ENCODE measurements around the gene GALNT1.

The GALNT1 gene

DNA sequence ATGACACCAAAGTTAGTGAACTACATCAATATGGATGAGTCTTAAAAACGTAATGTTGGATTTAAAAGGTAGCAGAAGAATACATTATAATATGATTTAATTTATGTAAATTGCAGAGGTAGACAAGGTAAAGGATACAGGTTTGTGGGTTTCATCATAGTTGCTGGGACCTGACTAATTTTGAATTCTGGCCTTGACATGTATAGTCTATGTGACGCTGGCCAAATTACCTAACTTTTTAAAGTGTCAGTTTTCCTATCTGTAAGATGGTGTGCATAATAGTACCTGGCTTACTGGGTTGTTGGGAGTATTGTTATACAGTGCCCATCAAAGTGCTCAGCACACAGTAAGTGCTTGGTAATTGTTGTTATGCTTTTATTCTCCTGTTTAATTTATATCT is 34.5 kb downstream of the GALNT1 start:
- in situ Hi-C loops (cut with HindIII; ENCODE audit: low pct_unique_long_range_greater_than_20kb, low sequenced_read_pairs) = no loop called here
- DNase-seq (ENCODE audit: low read depth in 1 of 2, low spot score in 1 of 2) = no peak
- TF ChIP-seq JUND (IDR thresholded peaks at IDR 0.05; ENCODE audit: low read depth) = no peak

DNA sequence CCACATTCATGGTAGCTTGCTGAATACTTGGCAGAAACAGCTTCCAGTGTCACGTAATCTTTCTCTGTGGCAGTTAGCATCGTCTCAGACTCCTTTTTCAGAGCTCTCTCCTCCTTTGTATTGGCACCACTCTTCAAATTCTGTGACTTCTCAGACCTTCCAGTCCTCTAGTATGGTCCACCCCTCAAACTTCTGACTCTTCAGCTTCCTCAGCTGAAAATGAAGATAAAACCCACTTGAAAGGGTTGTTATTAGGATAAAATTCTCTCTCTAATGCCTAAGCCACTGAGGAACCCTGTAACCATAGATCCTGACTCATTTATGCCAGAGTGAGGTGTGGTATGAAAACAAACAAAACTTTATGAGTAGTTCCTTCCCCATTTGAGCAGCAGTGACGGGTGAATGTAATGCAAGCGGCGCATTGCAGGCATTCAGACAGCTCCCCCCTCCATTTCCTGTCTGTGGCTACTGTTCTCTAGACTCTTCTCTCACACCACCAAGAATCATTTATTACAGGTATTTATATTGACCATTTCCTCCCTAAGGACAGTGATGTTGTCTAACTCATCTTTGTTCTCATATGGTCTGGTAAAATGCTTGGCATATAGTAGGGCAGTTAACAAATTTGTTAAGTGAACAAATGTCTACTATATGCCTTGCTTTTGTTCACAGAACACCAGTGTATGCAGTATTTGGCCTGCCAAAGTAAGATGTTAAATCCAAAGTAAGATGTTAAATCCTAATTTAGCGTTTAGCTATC is 35.3 kb downstream of the GALNT1 start:
- in situ Hi-C loops (cut with HindIII; ENCODE audit: low pct_unique_long_range_greater_than_20kb, low sequenced_read_pairs) = no loop called here
- DNase-seq (ENCODE audit: low read depth in 1 of 2, low spot score in 1 of 2) = no peak
- TF ChIP-seq JUND (IDR thresholded peaks at IDR 0.05; ENCODE audit: low read depth) = no peak

DNA sequence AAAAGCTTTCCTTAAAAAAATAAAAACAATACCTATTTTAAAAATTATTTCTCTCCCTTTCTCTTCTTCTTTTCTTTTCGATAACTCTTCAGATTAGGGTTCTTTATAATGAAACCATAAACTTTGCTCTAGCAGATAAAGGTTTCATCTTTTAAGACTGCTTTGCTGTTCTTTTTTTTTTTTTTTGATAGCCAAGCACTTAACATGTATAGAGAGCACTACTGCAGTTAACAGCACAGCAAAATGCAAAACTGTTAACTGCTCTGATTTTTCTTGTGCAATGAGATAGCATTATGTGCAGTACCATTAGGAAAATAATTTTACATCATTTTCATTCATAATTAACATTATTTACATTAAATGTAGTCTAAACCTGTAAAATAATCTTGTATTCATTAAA is 36.3 kb downstream of the GALNT1 start:
- in situ Hi-C loops (cut with HindIII; ENCODE audit: low pct_unique_long_range_greater_than_20kb, low sequenced_read_pairs) = no loop called here
- TF ChIP-seq JUND (IDR thresholded peaks at IDR 0.05; ENCODE audit: low read depth) = no peak
- no peak for DNase-seq (ENCODE audit: low read depth in 1 of 2, low spot score in 1 of 2)

DNA sequence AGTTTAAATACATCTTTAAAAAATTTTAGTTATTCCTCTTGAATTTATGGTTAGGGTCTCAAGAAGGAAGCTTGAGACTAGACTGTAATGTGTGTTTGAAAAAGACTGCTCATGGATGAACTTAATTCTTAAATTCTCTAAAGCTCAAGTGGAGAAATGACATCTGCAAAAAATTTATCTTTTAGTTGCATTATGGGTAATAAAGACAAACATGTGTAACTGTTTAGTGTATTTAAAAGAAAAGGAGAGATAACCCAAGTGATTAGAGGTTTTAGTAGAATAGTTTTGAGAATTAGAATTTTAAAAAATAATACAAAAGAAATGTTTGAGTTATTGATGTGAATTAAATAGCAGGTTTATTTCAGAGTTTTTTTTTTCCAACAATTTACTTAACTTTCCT is 36.7 kb downstream of the GALNT1 start:
- no peak for DNase-seq (ENCODE audit: low read depth in 1 of 2, low spot score in 1 of 2)
- in situ Hi-C loops (cut with HindIII; ENCODE audit: low pct_unique_long_range_greater_than_20kb, low sequenced_read_pairs) = no loop called here
- TF ChIP-seq JUND (IDR thresholded peaks at IDR 0.05; ENCODE audit: low read depth) = no peak

DNA sequence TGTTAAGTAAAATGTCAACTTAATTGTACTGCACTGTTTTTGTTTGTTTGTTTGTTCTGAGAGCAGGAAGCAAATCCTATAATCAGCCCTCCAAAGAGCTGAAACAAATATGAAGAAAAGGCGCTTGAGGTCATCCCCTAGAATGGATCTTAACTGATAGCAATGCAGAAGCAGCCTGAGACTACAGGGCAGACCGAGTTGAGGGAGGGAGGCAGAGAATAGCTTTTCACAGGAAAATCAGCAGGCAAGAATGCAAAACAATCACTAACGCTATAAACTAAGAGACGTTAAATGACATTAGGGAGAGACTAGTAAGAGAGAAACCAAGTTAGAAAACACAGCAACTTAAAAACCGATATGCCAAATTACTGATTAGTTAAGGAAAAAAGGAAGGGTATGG is 37.2 kb downstream of the GALNT1 start:
- DNase-seq (ENCODE audit: low read depth in 1 of 2, low spot score in 1 of 2) = no peak
- no peak for TF ChIP-seq JUND (IDR thresholded peaks at IDR 0.05; ENCODE audit: low read depth)
- in situ Hi-C loops (cut with HindIII; ENCODE audit: low pct_unique_long_range_greater_than_20kb, low sequenced_read_pairs) = no loop called here

DNA sequence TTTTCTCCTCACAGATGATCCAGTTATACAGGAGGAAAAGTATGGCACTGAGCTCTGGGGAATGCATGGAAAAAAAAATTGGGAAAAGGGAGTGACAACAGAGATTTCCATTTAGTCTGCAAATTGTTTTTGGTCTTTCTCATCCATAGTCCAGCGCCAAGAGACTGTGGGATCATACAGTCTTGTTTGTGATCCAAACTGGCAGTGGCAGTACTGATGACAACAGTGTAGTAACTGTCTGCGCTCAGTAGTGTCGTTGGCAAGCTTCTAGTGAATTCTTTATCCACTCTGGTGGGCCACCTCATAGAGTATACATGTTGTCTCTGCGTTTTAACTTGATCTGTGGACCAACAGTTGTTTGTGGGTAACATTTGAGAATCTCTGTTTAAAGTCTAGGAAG is 37.9 kb downstream of the GALNT1 start:
- TF ChIP-seq JUND (IDR thresholded peaks at IDR 0.05; ENCODE audit: low read depth) = no peak
- DNase-seq (ENCODE audit: low read depth in 1 of 2, low spot score in 1 of 2) = no peak
- in situ Hi-C loops (cut with HindIII; ENCODE audit: low pct_unique_long_range_greater_than_20kb, low sequenced_read_pairs) = no loop called here

DNA sequence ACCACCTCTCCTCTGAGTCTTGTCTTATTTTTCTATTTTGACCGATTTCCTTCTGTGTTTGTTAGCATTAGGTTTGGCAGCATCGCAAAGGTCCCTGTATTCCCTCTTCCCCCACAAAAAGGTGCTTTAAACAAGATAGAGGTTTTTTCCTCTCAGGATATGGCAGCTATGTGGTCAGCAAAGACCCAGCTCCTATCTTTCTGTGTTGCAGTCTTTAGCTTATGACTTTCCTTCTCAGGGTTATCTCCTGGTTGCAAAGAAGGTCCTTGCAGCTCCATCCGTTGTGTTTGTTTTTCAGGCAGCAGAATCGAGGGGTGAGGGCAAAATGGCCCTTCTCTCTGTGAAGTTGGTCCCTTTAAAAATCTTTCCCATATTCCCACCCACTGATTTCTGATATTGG is 38.4 kb downstream of the GALNT1 start:
- no peak for TF ChIP-seq JUND (IDR thresholded peaks at IDR 0.05; ENCODE audit: low read depth)
- in situ Hi-C loops (cut with HindIII; ENCODE audit: low pct_unique_long_range_greater_than_20kb, low sequenced_read_pairs) = no loop called here
- DNase-seq (ENCODE audit: low read depth in 1 of 2, low spot score in 1 of 2) = no peak

DNA sequence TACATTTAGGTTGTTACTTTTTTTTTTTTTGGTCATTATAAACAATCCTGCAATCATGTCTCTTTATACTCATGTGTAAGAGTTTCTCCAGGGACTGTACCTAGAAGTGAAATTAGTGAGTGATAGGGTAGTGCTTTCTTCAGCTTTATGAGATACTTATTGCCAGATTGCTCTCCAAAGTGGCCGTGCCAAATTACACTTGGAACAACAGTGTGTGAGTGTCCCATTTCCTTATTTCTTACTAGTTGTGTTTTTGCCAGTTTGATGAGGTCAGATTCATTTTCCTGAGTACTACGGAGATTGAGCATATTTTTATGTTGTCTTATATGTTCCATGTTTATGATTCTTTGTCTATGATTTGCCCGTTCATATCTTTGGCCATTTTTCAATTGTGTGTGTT is 39.2 kb downstream of the GALNT1 start:
- no peak for TF ChIP-seq JUND (IDR thresholded peaks at IDR 0.05; ENCODE audit: low read depth)
- in situ Hi-C loops (cut with HindIII; ENCODE audit: low pct_unique_long_range_greater_than_20kb, low sequenced_read_pairs) = no loop called here
- DNase-seq (ENCODE audit: low read depth in 1 of 2, low spot score in 1 of 2) = no peak

DNA sequence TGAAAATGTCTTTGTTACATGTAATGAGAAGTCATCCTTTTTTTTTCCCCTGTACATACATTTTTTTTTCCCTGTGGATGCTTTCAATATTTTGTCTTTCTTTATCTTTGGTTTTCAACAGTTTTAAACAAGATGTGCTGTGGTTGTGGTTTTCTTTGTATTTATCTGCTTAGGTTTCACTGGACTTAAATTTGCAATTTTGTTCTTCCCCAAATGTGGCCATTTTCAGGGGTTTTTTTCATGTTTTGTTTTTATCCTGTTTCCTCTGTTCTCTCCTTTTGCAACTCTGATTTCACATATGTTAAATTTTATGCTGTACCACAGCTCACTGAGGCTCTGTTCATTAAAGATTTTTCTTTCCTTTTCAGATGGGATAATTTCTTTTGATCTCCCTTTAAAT is 41.7 kb downstream of the GALNT1 start:
- no peak for DNase-seq (ENCODE audit: low read depth in 1 of 2, low spot score in 1 of 2)
- no peak for TF ChIP-seq JUND (IDR thresholded peaks at IDR 0.05; ENCODE audit: low read depth)
- in situ Hi-C loops (cut with HindIII; ENCODE audit: low pct_unique_long_range_greater_than_20kb, low sequenced_read_pairs) = no loop called here

DNA sequence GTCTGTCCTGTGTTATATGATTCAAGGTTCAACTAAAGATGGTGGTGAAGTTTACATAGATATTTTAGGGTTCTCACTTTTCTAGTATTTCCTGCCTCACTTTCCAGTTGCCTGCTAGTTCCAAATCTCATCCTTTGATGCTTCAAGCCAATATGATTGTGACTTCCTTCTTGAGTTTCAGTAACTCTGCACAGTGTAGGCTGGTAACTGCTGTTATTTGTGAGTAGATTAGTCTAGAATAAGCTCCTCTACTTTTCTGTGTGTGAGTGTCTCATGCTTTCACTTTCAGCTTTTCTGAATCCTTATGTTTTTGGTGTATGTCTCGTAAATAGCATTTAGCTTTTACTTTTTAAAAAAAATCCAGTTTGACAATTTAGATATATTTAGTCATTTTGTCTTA is 42.6 kb downstream of the GALNT1 start:
- in situ Hi-C loops (cut with HindIII; ENCODE audit: low pct_unique_long_range_greater_than_20kb, low sequenced_read_pairs) = no loop called here
- no peak for TF ChIP-seq JUND (IDR thresholded peaks at IDR 0.05; ENCODE audit: low read depth)

DNA sequence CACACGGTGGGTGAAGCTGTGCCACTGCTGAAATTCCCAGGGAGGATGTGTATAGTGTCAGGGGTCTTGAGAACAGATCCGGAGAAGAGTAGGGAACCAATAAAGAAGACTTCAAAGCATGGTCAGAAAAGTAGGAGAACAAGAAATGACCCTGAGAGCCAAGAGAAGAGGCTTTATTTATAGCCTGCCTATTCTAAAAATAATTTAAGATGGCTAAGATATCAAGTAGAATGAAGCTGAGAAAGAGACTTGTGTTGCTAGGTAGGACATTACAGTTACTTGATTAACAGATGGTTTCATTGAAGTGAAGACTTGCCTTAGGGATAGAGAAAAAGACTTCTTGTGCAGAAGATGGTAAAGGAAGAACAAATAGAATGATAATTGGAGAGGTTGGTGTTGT is 43.7 kb downstream of the GALNT1 start:
- TF ChIP-seq JUND (IDR thresholded peaks at IDR 0.05; ENCODE audit: low read depth) = no peak
- in situ Hi-C loops (cut with HindIII; ENCODE audit: low pct_unique_long_range_greater_than_20kb, low sequenced_read_pairs) = no loop called here
- no peak for DNase-seq (ENCODE audit: low read depth in 1 of 2, low spot score in 1 of 2)

More for the DNA sequence above, 42.6 kb downstream of the GALNT1 start:
- no peak for DNase-seq (ENCODE audit: low read depth in 1 of 2, low spot score in 1 of 2)

DNA sequence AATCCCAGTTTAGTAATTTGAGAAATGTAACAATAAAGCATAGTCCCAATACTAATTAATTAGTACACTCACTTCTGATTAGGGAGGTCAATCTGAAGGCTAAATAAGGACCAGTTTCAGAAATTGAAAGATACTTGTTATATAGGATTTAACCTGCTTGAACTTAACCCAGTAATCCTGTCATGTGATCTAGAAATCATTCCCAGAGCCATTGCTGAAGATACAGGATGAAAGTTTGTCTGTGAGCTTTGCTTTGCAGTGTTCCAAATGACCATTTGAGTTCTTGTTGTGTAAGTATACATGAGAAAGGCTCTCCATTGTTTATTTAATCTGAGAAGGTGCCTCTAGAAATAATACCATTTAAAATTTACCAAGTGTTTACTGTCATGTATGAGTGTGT is 52.2 kb downstream of the GALNT1 start:
- in situ Hi-C loops (cut with HindIII; ENCODE audit: low pct_unique_long_range_greater_than_20kb, low sequenced_read_pairs) = no loop called here
- TF ChIP-seq JUND (IDR thresholded peaks at IDR 0.05; ENCODE audit: low read depth) = no peak
- no peak for DNase-seq (ENCODE audit: low read depth in 1 of 2, low spot score in 1 of 2)

DNA sequence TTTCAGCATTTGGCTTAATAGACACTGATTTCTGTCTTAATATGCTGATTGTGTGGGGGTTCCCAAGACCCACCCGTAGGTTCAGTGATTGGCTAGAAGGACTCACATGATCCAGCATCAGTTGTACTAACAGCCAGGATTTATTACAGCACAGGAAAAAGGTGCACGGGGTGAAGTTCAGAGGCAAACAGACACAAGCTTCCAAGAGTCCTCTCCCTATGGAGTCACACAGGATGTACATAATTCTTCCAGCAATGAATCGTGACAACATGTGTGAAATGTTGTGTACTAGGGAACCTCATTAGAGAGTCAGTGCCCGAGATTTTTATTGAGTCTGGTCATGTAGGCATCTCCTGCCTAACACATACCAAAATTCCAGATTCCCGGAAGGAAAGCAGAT is 52.8 kb downstream of the GALNT1 start:
- DNase-seq (ENCODE audit: low read depth in 1 of 2, low spot score in 1 of 2) = no peak
- in situ Hi-C loops (cut with HindIII; ENCODE audit: low pct_unique_long_range_greater_than_20kb, low sequenced_read_pairs) = no loop called here
- no peak for TF ChIP-seq JUND (IDR thresholded peaks at IDR 0.05; ENCODE audit: low read depth)

DNA sequence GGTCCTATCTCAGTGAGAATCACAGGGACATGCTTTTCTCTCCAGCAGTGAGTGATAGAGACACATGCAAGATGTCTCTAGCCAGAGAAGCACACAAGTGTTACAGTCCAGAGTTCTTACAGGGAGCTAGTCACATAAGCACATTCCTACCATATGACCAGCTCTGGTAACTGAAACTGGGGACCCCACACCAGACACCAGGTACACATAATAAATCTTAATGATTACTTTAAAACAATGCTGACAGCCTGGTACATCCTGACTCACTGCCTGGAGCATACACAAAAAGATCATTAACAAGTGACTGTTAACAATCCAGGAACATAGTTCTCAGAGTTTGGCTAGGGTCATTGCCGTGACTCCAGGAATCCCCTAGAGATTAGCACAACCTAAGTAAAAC is 53.6 kb downstream of the GALNT1 start:
- in situ Hi-C loops (cut with HindIII; ENCODE audit: low pct_unique_long_range_greater_than_20kb, low sequenced_read_pairs) = no loop called here
- TF ChIP-seq JUND (IDR thresholded peaks at IDR 0.05; ENCODE audit: low read depth) = no peak
- DNase-seq (ENCODE audit: low read depth in 1 of 2, low spot score in 1 of 2) = no peak

All from T47D (cell line).